ENCODE measurements around the gene UBL3.

Gene UBL3

GRCh38 chr13:29733147-29733611, 117.2 kb downstream of the UBL3 start:
- Histone ChIP-seq H3K27ac (no peak overlapping the region), H3K4me3 (no peak overlapping the region), H3K4me2 (peak overlapping the region; percentile 46 to 79 (median 67)), H3K9ac (no peak overlapping the region), H3K27me3 (peaks cover 0 to 21% (median 4%) of the 10 kb centered on the region in 11 experiments; a peak in 6 of 22 replicates), H3K36me3 (no peaks in the 10 kb centered on the region), H4K20me1 (no peaks in the 10 kb centered on the region), H3K4me1 (peaks cover 12 to 17% (median 15%) of the 10 kb centered on the region in 10 experiments; a peak in 19 of 20 replicates), H3K9me3 (replicated peaks in 1 of 11) (no peaks in the 10 kb centered on the region)
- TF ChIP-seq Cebpa-rat (IDR thresholded peaks at IDR 0.05): peak in 1 of 11 experiments; percentile 15; a peak in 1 of 22 replicates

GRCh38 chr13:29730253-29730652, 120.2 kb downstream of the UBL3 start:
- TF ChIP-seq Cebpa-rat (IDR thresholded peaks at IDR 0.05): no peak
- Histone ChIP-seq H3K4me3 (no peak overlapping the region), H3K4me2 (no peak overlapping the region), H3K27ac (no peak overlapping the region), H3K9ac (no peak overlapping the region), H3K4me1 (peaks cover 12 to 17% (median 15%) of the 10 kb centered on the region in 10 experiments; a peak in 19 of 20 replicates), H4K20me1 (no peaks in the 10 kb centered on the region), H3K36me3 (no peaks in the 10 kb centered on the region), H3K9me3 (replicated peaks in 1 of 11) (peaks cover 6 to 19% (median 13%) of the 10 kb centered on the region in 11 experiments; a peak in 18 of 22 replicates), H3K27me3 (peaks cover 0 to 21% (median 4%) of the 10 kb centered on the region in 11 experiments; a peak in 6 of 22 replicates)

GRCh38 chr13:29722415-29722814, 128.0 kb downstream of the UBL3 start:
- TF ChIP-seq Cebpa-rat (IDR thresholded peaks at IDR 0.05): no peak
- no peak overlapping the region for H3K27ac ChIP-seq
- H3K9me3 ChIP-seq (replicated peaks in 1 of 11): peaks cover 6 to 19% (median 13%) of the 10 kb centered on the region in 11 experiments; a peak in 18 of 22 replicates
- H3K27me3 ChIP-seq: no peaks in the 10 kb centered on the region
- H3K4me1 ChIP-seq: peaks cover 0 to 40% (median 30%) of the 10 kb centered on the region in 10 experiments; a peak in 16 of 20 replicates
- no peak overlapping the region for H3K4me3 ChIP-seq
- peak overlapping the region in 9 of 11 experiments; percentile 12 to 53 (median 35); a peak in 11 of 22 replicates for H3K4me2 ChIP-seq
- no peak overlapping the region for H3K9ac ChIP-seq
- no peaks in the 10 kb centered on the region for H4K20me1 ChIP-seq
- no peaks in the 10 kb centered on the region for H3K36me3 ChIP-seq

DNA sequence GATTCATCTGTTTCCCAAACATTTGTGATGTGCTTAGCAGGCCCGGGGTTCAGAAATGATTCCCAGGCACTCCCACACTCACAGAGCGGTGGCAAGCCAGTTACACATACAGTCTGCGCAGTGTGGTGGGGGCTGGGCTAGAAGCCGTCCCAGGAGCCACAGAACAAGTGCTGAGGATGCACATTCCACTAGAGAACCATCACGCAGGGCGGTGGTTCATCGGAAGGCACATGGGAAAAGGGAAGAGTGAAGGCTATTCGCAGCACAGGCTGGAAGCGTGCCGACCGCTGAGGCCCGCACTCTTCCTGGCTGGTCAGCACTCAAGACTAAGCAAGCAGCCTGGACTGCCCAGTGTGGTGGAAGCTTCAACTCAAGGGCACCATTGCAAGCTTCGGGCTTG, 128.7 kb downstream of the UBL3 start:
- H3K36me3 ChIP-seq: no peaks in the 10 kb centered on the region
- H3K27me3 ChIP-seq: no peaks in the 10 kb centered on the region
- H3K27ac ChIP-seq: no peak overlapping the region
- H3K9ac ChIP-seq: no peak overlapping the region
- no peak for TF ChIP-seq Cebpa-rat (IDR thresholded peaks at IDR 0.05)
- peaks cover 6 to 14% (median 12%) of the 10 kb centered on the region in 11 experiments; a peak in 18 of 22 replicates for H3K9me3 ChIP-seq (replicated peaks in 1 of 11)
- H4K20me1 ChIP-seq: no peaks in the 10 kb centered on the region
- no peak overlapping the region for H3K4me3 ChIP-seq
- peaks cover 0 to 40% (median 30%) of the 10 kb centered on the region in 10 experiments; a peak in 16 of 20 replicates for H3K4me1 ChIP-seq
- peak overlapping the region in 6 of 11 experiments; percentile 29 to 53 (median 39); a peak in 7 of 22 replicates for H3K4me2 ChIP-seq

- TF ChIP-seq Cebpa-rat (IDR thresholded peaks at IDR 0.05): no peak
These were observed 131.7 kb downstream of the UBL3 start for GRCh38 chr13:29718694-29719093.

GRCh38 chr13:29716493-29716892, 133.9 kb downstream of the UBL3 start:
- H3K27me3 ChIP-seq: no peaks in the 10 kb centered on the region
- H3K9me3 ChIP-seq (replicated peaks in 1 of 11): peaks cover 0 to 11% (median 7%) of the 10 kb centered on the region in 11 experiments; a peak in 16 of 22 replicates
- no peak overlapping the region for H3K9ac ChIP-seq
- no peaks in the 10 kb centered on the region for H4K20me1 ChIP-seq
- H3K27ac ChIP-seq: no peak overlapping the region
- peaks cover 0 to 28% (median 19%) of the 10 kb centered on the region in 10 experiments; a peak in 15 of 20 replicates for H3K4me1 ChIP-seq
- no peak overlapping the region for H3K4me3 ChIP-seq
- no peak for TF ChIP-seq Cebpa-rat (IDR thresholded peaks at IDR 0.05)
- H3K36me3 ChIP-seq: no peaks in the 10 kb centered on the region
- no peak overlapping the region for H3K4me2 ChIP-seq

More at GRCh38 chr13:29718694-29719093, 131.7 kb downstream of the UBL3 start:
- Histone ChIP-seq H4K20me1 (no peaks in the 10 kb centered on the region), H3K36me3 (no peaks in the 10 kb centered on the region), H3K9ac (no peak overlapping the region), H3K4me2 (peak overlapping the region in 8 of 11 experiments; percentile 26 to 61 (median 52); a peak in 12 of 22 replicates), H3K4me1 (peaks cover 0 to 40% (median 30%) of the 10 kb centered on the region in 10 experiments; a peak in 16 of 20 replicates), H3K9me3 (replicated peaks in 1 of 11) (peaks cover 0 to 9% (median 7%) of the 10 kb centered on the region in 11 experiments; a peak in 16 of 22 replicates), H3K4me3 (no peak overlapping the region), H3K27ac (no peak overlapping the region), H3K27me3 (no peaks in the 10 kb centered on the region)

Data from BLaER1 treated with 17β-estradiol and CSF1 and Interleukin-3, amounts not matched to agents 10 nM and 100 nM (cell line).